Pancreas (tissue), 10 donors: ENCODE data around the gene TBC1D5. TPM values are rescaled to one million over a fixed set of nuclear protein-coding genes. Genes with fewer than 3 reads are reported as not detected.

Source experiments
- ATAC-seq, 4 donors: fragments of 200-7000 bp; cut with Tn5 transposase; one replicate each; pipeline versions ENCODE4 v1.8.0 to v1.9.1; 2020; ENCODE audit warnings: mild to moderate bottlenecking in 4 of 4, moderate library complexity in 4 of 4
- DNase-seq, 6 donors: peaks; one replicate each; pipeline ENCODE4 v3.0.0-alpha.2; 2020
- FAIRE-seq: peaks from 2 replicates; lab custom pipeline; 2012; peaks lifted over from hg19 to GRCh38; lab: Jason Lieb, UNC
- H3K27ac ChIP-seq, 4 donors: fragments of 200-600 bp; sonication (generic); 1 replicate in 3 of 4; 2 replicates in 1 of 4; pipeline versions ENCODE4 v1.5.0 to v1.8.0; 2020
- H3K27me3 ChIP-seq, 4 donors: fragments of 200-600 bp; one replicate each; pipeline ENCODE4 v1.8.0; 2021
- H3K36me3 ChIP-seq, 3 donors: fragments of 200-600 bp; sonication (generic) in 1 of 3; one replicate each; pipeline versions ENCODE4 v1.5.0 to v1.8.0; 2020 to 2021
- H3K4me1 ChIP-seq, 3 donors: fragments of 200-600 bp; one replicate each; pipeline ENCODE4 v1.8.0; 2021
- H3K4me3 ChIP-seq, 4 donors: fragments of 200-600 bp; sonication (generic) in 2 of 4; one replicate each; pipeline versions ENCODE4 v1.5.0 to v1.8.0; 2020 to 2021
- H3K9me3 ChIP-seq, 4 donors: fragments of 200-600 bp; one replicate each; pipeline ENCODE4 v1.8.0; 2021
- CTCF ChIP-seq, 4 donors: fragments of 200-600 bp; sonication (generic) in 3 of 4; IDR thresholded peaks; one replicate each; pipeline versions ENCODE4 v1.5.0 to v1.8.0; 2021; ENCODE audit warnings: antibody characterized with exemption in 4 of 4
- WGBS, 2 donors: extraction: QIAGEN DNeasy Blood & Tissue Kit; methylation state at CpG; one replicate each; pipeline ENCODE4 v1.1.7; 2013; 5-methylcytosine and 5-hydroxymethylcytosine counted together
- intact Hi-C, 3 donors: fragments of 100-400 bp; cut with DNase I; formaldehyde crosslinking; loops; one replicate each; pipeline versions ENCODE4 v1.11.1 to v1.14.2; 2022
- polyA plus RNA-seq, 2 donors: library from polyadenylated mRNA; stranded (reverse); fragments of 200-250 nt; gene quantifications; one replicate each; pipeline ENCODE4 v1.2.3, GENCODE V29; 2013
- total RNA-seq, 6 donors: library from RNA; stranded (reverse); fragmentation: NEBNext Ultra II Directional in 4 of 6; extraction: Animal tissue kit (Norgen Biotek cat#: 25700) in 4 of 6; gene quantifications; one replicate each; pipeline versions ENCODE4 v1.2.1 to v1.2.4, GENCODE V29; 2021 to 2023
- donor health status: healthy with polysubstance abuse.
- donor health status: DM: no; HTN: no; CAD: no; lungs with moderate emphysema.
- donor health status: DM: no; HTN: no; CAD: no.
- donor health status: control.
- donor health status: control.
- donor health status: Bipolar disorder and iron deficiency.
- donor health status: DM: yes; HTN: yes; CAD: no.
- donor health status: DM: no; HTN: no; CAD: no.
- donor health status: DM: no; HTN: no; CAD: no.
- donor health status: DM: yes; HTN: yes; CAD: no.

Gene TBC1D5
- total and polyA plus RNA-seq, 8 donors = 6.5 to 39.2 (median 19.9) TPM

- ATAC-seq = peak in 1 of 4 donors; percentile 19
- 92% methylated on average over 2 of the region's 2 CpGs for WGBS, 2 donors
- no peak for FAIRE-seq
Measured at GRCh38 chr3:17175187-17175807, 567.1 kb downstream of the TBC1D5 start.

GRCh38 chr3:17166369-17166768, 576.1 kb downstream of the TBC1D5 start:
- FAIRE-seq (no peak), DNase-seq (no peak), ATAC-seq (no peak)
- WGBS, 2 donors = 87 to 90% methylated on average over 7 of the region's 7 CpGs
- intact Hi-C loops = no loop called here
- TF ChIP-seq CTCF (IDR thresholded peaks at IDR 0.05) = no peak
- no peak overlapping the region for H3K4me3 ChIP-seq
- H3K36me3 ChIP-seq = peaks cover 0 to 15% (median 6%) of the 10 kb centered on the region in 3 donors
- H3K4me1 ChIP-seq = no peaks in the 10 kb centered on the region
- H3K27ac ChIP-seq = no peak overlapping the region
- H3K9me3 ChIP-seq = no peaks in the 10 kb centered on the region
- H3K27me3 ChIP-seq = no peaks in the 10 kb centered on the region

More at GRCh38 chr3:17175187-17175807, 567.1 kb downstream of the TBC1D5 start:
- intact Hi-C loops = no loop called here
- H3K36me3 ChIP-seq = no peaks in the 10 kb centered on the region
- no peaks in the 10 kb centered on the region for H3K4me1 ChIP-seq
- no peak overlapping the region for H3K27ac ChIP-seq
- TF ChIP-seq CTCF (IDR thresholded peaks at IDR 0.05) = no peak
- DNase-seq = no peak
- H3K27me3 ChIP-seq = no peaks in the 10 kb centered on the region
- no peak overlapping the region for H3K4me3 ChIP-seq
- H3K9me3 ChIP-seq = no peaks in the 10 kb centered on the region

GRCh38 chr3:17162116-17162515, 580.3 kb downstream of the TBC1D5 start:
- intact Hi-C loops = no loop called here
- DNase-seq (no peak), FAIRE-seq (no peak), ATAC-seq (no peak)
- WGBS, 2 donors = 95 to 96% methylated on average over 2 of the region's 2 CpGs
- no peak overlapping the region for H3K27ac ChIP-seq
- H3K9me3 ChIP-seq = no peaks in the 10 kb centered on the region
- peaks cover 0 to 19% (median 6%) of the 10 kb centered on the region in 3 donors for H3K36me3 ChIP-seq
- TF ChIP-seq CTCF (IDR thresholded peaks at IDR 0.05) = no peak
- no peaks in the 10 kb centered on the region for H3K27me3 ChIP-seq
- no peaks in the 10 kb centered on the region for H3K4me1 ChIP-seq
- H3K4me3 ChIP-seq = no peak overlapping the region

- no peaks in the 10 kb centered on the region for H3K27me3 ChIP-seq
- peaks cover 0 to 11% (median 0%) of the 10 kb centered on the region in 3 donors for H3K36me3 ChIP-seq
- DNase-seq = no peak
- no peaks in the 10 kb centered on the region for H3K9me3 ChIP-seq
- no peak for ATAC-seq
- H3K4me1 ChIP-seq = no peaks in the 10 kb centered on the region
- no peak for FAIRE-seq
- intact Hi-C loops = no loop called here
- H3K4me3 ChIP-seq = no peak overlapping the region
- TF ChIP-seq CTCF (IDR thresholded peaks at IDR 0.05) = no peak
- no peak overlapping the region for H3K27ac ChIP-seq
- 91 to 93% methylated on average over 4 of the region's 4 CpGs for WGBS, 2 donors
Measured at GRCh38 chr3:17160597-17160996, 581.8 kb downstream of the TBC1D5 start.

GRCh38 chr3:17158941-17159682, 583.3 kb downstream of the TBC1D5 start:
- Histone ChIP-seq H3K27ac (no peak overlapping the region), H3K9me3 (no peaks in the 10 kb centered on the region), H3K4me3 (no peak overlapping the region), H3K36me3 (peaks cover 0 to 19% (median 0%) of the 10 kb centered on the region in 3 donors), H3K27me3 (no peaks in the 10 kb centered on the region), H3K4me1 (no peaks in the 10 kb centered on the region)
- ATAC-seq = peak in 2 of 4 donors; percentile 41 to 54
- intact Hi-C loops = no loop called here
- FAIRE-seq = no peak
- WGBS, 2 donors = 82% methylated on average over 8 of the region's 8 CpGs
- TF ChIP-seq CTCF (IDR thresholded peaks at IDR 0.05) = no peak
- DNase-seq = no peak
